HCT116 (cell line): ENCODE data around the gene SMARCAL1.

ENCODE experiments used
- CEBPB ChIP-seq: IDR thresholded peaks from 2 replicates; pipeline ENCODE4 v1.6.1; 2012; ENCODE audit warnings: low read depth
- SRF ChIP-seq: IDR thresholded peaks from 2 replicates; pipeline ENCODE4 v1.6.1; 2012; ENCODE audit warnings: low read depth
- TF ChIP-seq, protein P1 (sequence below), 3 experiments: fragments of 200-600 bp in 1 of 3; sonication (generic) in 1 of 3; IDR thresholded peaks in 2 of 3; conservative IDR thresholded peaks in 1 of 3; 2 replicates each; pipeline ENCODE4 v1.5.1; 2012 to 2017; ENCODE audit warnings: low read depth in 2 of 3, low read length in 2 of 3, antibody characterized with exemption in 1 of 3, borderline replicate concordance in 1 of 3, control low read depth in 1 of 3, mild to moderate bottlenecking in 1 of 3, mixed read lengths in 1 of 3, mixed run types in 1 of 3, moderate library complexity in 1 of 3; ENCODE audit not compliant: insufficient read depth in 1 of 3

DNA sequence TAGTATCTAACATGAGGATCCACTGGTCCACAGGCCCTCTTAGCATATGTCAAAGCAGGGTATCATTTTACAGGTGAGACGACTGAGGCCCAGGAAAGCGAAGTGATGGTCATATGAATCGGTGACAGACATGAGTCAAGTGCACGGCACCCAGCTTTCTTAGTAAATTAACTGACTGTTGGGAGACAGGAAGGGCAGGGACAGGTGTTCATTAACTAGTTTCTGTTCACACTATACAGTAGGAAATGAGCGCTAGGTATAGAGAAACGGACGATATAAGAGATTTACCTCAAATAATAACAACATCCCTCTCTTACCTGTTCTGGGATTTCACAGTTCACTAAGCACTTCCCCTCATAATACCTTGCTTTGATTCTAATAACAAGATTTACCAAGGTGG lies 1.7 kb upstream of the SMARCAL1 start:
- TF ChIP-seq, protein P1, sequence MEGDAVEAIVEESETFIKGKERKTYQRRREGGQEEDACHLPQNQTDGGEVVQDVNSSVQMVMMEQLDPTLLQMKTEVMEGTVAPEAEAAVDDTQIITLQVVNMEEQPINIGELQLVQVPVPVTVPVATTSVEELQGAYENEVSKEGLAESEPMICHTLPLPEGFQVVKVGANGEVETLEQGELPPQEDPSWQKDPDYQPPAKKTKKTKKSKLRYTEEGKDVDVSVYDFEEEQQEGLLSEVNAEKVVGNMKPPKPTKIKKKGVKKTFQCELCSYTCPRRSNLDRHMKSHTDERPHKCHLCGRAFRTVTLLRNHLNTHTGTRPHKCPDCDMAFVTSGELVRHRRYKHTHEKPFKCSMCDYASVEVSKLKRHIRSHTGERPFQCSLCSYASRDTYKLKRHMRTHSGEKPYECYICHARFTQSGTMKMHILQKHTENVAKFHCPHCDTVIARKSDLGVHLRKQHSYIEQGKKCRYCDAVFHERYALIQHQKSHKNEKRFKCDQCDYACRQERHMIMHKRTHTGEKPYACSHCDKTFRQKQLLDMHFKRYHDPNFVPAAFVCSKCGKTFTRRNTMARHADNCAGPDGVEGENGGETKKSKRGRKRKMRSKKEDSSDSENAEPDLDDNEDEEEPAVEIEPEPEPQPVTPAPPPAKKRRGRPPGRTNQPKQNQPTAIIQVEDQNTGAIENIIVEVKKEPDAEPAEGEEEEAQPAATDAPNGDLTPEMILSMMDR (IDR thresholded peaks at IDR 0.05 in 2 of 3, conservative IDR thresholded peaks at IDR 0.05 in 1 of 3; ENCODE audit: borderline replicate concordance in 1 of 3, insufficient read depth in 1 of 3, low read depth in 2 of 3, low read length in 2 of 3) = no peak
- TF ChIP-seq CEBPB (no peak), SRF (no peak)
